ENCODE measurements around the gene NHEJ1. TPM values are rescaled to one million over a fixed set of nuclear protein-coding genes. Genes with fewer than 3 reads are reported as not detected.

Gene NHEJ1
- total RNA-seq, 1 experiment from 2014 or later = 16.4 TPM

- H3K9ac ChIP-seq (ENCODE audit: low read length) = no peak overlapping the region
- RAD21 ChIA-PET (ENCODE audit: low non-redundant PET in 1 of 2, low total read pairs in 2 of 2, uncharacterized antibody in 2 of 2, unreplicated experiment in 2 of 2) = no interaction called here
- intact Hi-C loops (cut with micrococcal nuclease) = loop anchor here (5.0 to 10.0 kb wide), 2 partner anchors 212 to 360 kb away; partner anchors contain the start of gene DNPEP
- H3K9me2 ChIP-seq (ENCODE audit: insufficient read depth) = no peaks in the 10 kb centered on the region
- peaks cover 10 to 27% of the 10 kb centered on the region in 2 experiments for H3K4me1 ChIP-seq (ENCODE audit: control insufficient read depth in 1 of 2, insufficient read depth in 2 of 2, low read length in 2 of 2)
- H3K4me2 ChIP-seq (ENCODE audit: low read length) = no peak overlapping the region
- BruUV-seq (replicated peaks) = no TSS peak
- no peaks in the 10 kb centered on the region for H4K20me1 ChIP-seq (ENCODE audit: insufficient read depth)
- ATAC-seq = no peak
- no peaks in the 10 kb centered on the region for H3K27me3 ChIP-seq (ENCODE audit: insufficient read depth, low read length)
- POLR2A ChIA-PET = no interaction called here
- no peak overlapping the region for H3K27ac ChIP-seq (ENCODE audit: low read depth, low read length)
- peaks cover 22% of the 10 kb centered on the region for H3K79me2 ChIP-seq (ENCODE audit: insufficient read depth, low read length)
- CTCF ChIA-PET = no interaction called here
- H3K4me3 ChIP-seq (replicated peaks in 1 of 2; ENCODE audit: low read depth in 1 of 2, low read length in 2 of 2) = no peak overlapping the region
- no peak for DNase-seq (ENCODE audit: low read depth, low spot score)
- no peak for TF ChIP-seq YY1 (IDR thresholded peaks at IDR 0.05; ENCODE audit: extremely low read depth, insufficient replicate concordance, low read depth, low read length)
- no peak for TF ChIP-seq MAX (IDR thresholded peaks at IDR 0.05)
- no peak for TF ChIP-seq TCF7L2 (IDR thresholded peaks at IDR 0.05; ENCODE audit: borderline replicate concordance, extremely low read depth, insufficient read depth, insufficient read length)
- TF ChIP-seq ZNF274 (IDR thresholded peaks at IDR 0.05; ENCODE audit: low read depth, low read length) = no peak
- no peak for TF ChIP-seq ZFX (IDR thresholded peaks at IDR 0.05)
- no peak for TF ChIP-seq CEBPB (IDR thresholded peaks at IDR 0.05; ENCODE audit: low read depth)
- no peak for TF ChIP-seq ATF3 (IDR thresholded peaks at IDR 0.05)
- TF ChIP-seq RAD21 (IDR thresholded peaks at IDR 0.05; ENCODE audit: low read depth) = no peak
- no peak for TF ChIP-seq EGR1 (IDR thresholded peaks at IDR 0.05; ENCODE audit: low read depth)
- TF ChIP-seq, protein P1, sequence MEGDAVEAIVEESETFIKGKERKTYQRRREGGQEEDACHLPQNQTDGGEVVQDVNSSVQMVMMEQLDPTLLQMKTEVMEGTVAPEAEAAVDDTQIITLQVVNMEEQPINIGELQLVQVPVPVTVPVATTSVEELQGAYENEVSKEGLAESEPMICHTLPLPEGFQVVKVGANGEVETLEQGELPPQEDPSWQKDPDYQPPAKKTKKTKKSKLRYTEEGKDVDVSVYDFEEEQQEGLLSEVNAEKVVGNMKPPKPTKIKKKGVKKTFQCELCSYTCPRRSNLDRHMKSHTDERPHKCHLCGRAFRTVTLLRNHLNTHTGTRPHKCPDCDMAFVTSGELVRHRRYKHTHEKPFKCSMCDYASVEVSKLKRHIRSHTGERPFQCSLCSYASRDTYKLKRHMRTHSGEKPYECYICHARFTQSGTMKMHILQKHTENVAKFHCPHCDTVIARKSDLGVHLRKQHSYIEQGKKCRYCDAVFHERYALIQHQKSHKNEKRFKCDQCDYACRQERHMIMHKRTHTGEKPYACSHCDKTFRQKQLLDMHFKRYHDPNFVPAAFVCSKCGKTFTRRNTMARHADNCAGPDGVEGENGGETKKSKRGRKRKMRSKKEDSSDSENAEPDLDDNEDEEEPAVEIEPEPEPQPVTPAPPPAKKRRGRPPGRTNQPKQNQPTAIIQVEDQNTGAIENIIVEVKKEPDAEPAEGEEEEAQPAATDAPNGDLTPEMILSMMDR (IDR thresholded peaks at IDR 0.05 in 2 of 3, conservative IDR thresholded peaks at IDR 0.05 in 1 of 3; ENCODE audit: borderline replicate concordance in 1 of 3, insufficient read depth in 1 of 3, low read depth in 2 of 3, low read length in 2 of 3) = no peak
- TF ChIP-seq POLR2A (IDR thresholded peaks at IDR 0.05; ENCODE audit: borderline replicate concordance, extremely low read depth, insufficient read depth, insufficient read length) = no peak
- TF ChIP-seq CBX3 (IDR thresholded peaks at IDR 0.05; ENCODE audit: low read depth) = no peak
- no peak for TF ChIP-seq ELF1 (IDR thresholded peaks at IDR 0.05; ENCODE audit: borderline replicate concordance, low read depth)
- no peak for TF ChIP-seq POLR2AphosphoS5 (IDR thresholded peaks at IDR 0.05; ENCODE audit: low read depth, low read length)
- no peak for TF ChIP-seq EZH2 (IDR thresholded peaks at IDR 0.05)
- no peak for TF ChIP-seq JUND (IDR thresholded peaks at IDR 0.05)
- H3K36me3 ChIP-seq (ENCODE audit: control insufficient read depth in 1 of 2, insufficient read depth in 2 of 2, low read length in 2 of 2) = peaks cover 4 to 7% of the 10 kb centered on the region in 2 experiments; a peak in 2 of 4 replicates
- H2AFZ ChIP-seq (ENCODE audit: low read depth, low read length, poor library complexity, severe bottlenecking) = no peak overlapping the region
- no peaks in the 10 kb centered on the region for H3K9me3 ChIP-seq (ENCODE audit: control insufficient read depth in 1 of 2, insufficient read depth in 1 of 2, low read depth in 1 of 2, low read length in 2 of 2)
Measured at GRCh38 chr2:219174801-219175200, 14.2 kb upstream of the NHEJ1 start.

Measured in HCT116 (cell line).